GM19455 (cell line): ENCODE data around the gene MFSD6L.

Source experiments
- ATAC-seq: cut with Tn5 transposase; IDR thresholded peaks from one replicate; pipeline ENCODE4 v1.9.1; 2021; ENCODE audit not compliant: unreplicated experiment

MFSD6L gene

GRCh38 chr17:8794636-8795035 is 4.5 kb downstream of the MFSD6L start:
- ATAC-seq = no peak

GRCh38 chr17:8793649-8794048 is 5.5 kb downstream of the MFSD6L start:
- no peak for ATAC-seq

- no peak for ATAC-seq
Measured at GRCh38 chr17:8792646-8793045, 6.5 kb downstream of the MFSD6L start.

GRCh38 chr17:8791910-8792270 is 7.3 kb downstream of the MFSD6L start:
- ATAC-seq = no peak

GRCh38 chr17:8791248-8791909 is 7.8 kb downstream of the MFSD6L start:
- ATAC-seq = no peak

GRCh38 chr17:8789743-8790142 is 9.4 kb downstream of the MFSD6L start:
- ATAC-seq = no peak

GRCh38 chr17:8788998-8789397 is 10.2 kb downstream of the MFSD6L start:
- ATAC-seq = no peak

GRCh38 chr17:8785547-8786413 is 13.4 kb downstream of the MFSD6L start:
- ATAC-seq = no peak

- ATAC-seq = no peak
Measured at GRCh38 chr17:8782176-8782575, 17.0 kb downstream of the MFSD6L start.

- no peak for ATAC-seq
Measured at GRCh38 chr17:8781776-8782175, 17.4 kb downstream of the MFSD6L start.

- no peak for ATAC-seq
Measured at GRCh38 chr17:8776881-8777280, 22.3 kb downstream of the MFSD6L start.

- ATAC-seq = no peak
Measured at GRCh38 chr17:8776248-8776647, 22.9 kb downstream of the MFSD6L start.

- ATAC-seq = no peak
Measured at GRCh38 chr17:8766731-8767130, 32.4 kb downstream of the MFSD6L start.

- no peak for ATAC-seq
Measured at GRCh38 chr17:8762012-8762411, 37.2 kb downstream of the MFSD6L start.

- no peak for ATAC-seq
Measured at GRCh38 chr17:8758137-8758596, 41.0 kb downstream of the MFSD6L start, which contains the start of gene SPDYE4. TSS of gene SPDYE4 (minus strand) at chr17:8758546. CDS start at chr17:8758382, 164 bp downstream.

GRCh38 chr17:8757189-8757588 is 42.0 kb downstream of the MFSD6L start:
- ATAC-seq = no peak

- no peak for ATAC-seq
Measured at GRCh38 chr17:8755590-8756255, 43.4 kb downstream of the MFSD6L start.

- no peak for ATAC-seq
Measured at GRCh38 chr17:8754890-8755289, 44.3 kb downstream of the MFSD6L start.

- no peak for ATAC-seq
Measured at GRCh38 chr17:8753976-8754440, 45.2 kb downstream of the MFSD6L start.

GRCh38 chr17:8753136-8753975 is 45.8 kb downstream of the MFSD6L start:
- ATAC-seq = no peak

GRCh38 chr17:8749616-8750015 is 49.5 kb downstream of the MFSD6L start:
- ATAC-seq = no peak
